HG03135 (cell line): Measurements from ENCODE around the gene WFS1.

Source experiments
- ATAC-seq: cut with Tn5 transposase; IDR thresholded peaks from one replicate; pipeline ENCODE4 v1.9.1; 2021; ENCODE audit warnings: mild to moderate bottlenecking, moderate library complexity; ENCODE audit not compliant: unreplicated experiment

Gene WFS1

GRCh38 chr4:6235901-6236640 lies 33.6 kb upstream of the WFS1 start:
- no peak for ATAC-seq

DNA sequence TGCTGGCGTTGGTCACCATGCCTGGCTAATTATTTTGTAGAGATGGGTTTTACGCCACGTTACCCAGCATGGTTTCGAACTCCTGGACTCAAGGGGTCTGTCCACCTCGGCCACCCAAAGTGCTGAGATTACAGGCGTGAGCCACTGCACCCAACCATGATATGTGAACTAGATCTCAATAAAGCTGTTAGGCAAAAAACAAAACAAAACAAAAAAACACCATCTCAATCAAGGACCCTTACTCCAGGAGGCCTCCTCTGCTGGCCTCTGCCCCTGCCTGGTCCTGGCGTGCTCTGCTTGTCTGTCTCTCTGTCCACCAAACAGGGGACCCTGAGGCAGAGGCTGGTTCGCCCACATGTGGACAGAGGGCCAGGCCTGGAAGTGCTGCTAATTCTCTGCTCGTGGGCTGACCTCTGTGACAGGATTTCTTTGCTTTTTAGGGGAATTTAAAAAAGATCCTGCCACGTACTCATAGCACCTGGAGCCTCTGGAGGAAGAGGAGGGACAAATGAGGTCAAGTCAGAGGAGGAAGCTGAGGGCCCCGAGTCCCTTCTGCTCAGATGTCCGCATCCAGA lies 32.7 kb upstream of the WFS1 start:
- no peak for ATAC-seq

GRCh38 chr4:6239486-6239885 lies 30.2 kb upstream of the WFS1 start:
- no peak for ATAC-seq

DNA sequence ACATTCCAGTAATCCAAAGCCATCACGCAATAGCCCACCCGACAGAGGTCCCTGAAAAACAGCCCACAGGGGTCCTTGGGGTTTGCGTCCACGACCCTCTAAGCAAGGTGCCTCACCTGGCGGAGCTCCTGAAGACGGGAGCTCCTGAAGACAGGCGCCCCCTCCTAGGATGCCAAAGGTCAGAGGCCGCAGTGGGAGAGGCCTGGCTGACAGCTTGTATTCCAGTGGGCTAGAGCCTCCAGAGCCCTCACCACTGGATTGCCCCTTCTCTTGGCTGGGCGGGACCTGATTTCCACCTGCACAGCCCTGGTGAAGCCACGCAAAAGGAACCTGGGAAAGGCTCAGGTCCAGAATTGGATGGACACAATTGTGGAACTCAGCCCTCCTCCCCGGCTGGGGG lies 29.7 kb upstream of the WFS1 start:
- ATAC-seq = no peak

GRCh38 chr4:6241062-6241845 lies 28.4 kb upstream of the WFS1 start:
- no peak for ATAC-seq

- ATAC-seq = no peak
Measured at GRCh38 chr4:6242271-6243029, 27.2 kb upstream of the WFS1 start.

- no peak for ATAC-seq
Measured at GRCh38 chr4:6245246-6246169, 24.1 kb upstream of the WFS1 start.

DNA sequence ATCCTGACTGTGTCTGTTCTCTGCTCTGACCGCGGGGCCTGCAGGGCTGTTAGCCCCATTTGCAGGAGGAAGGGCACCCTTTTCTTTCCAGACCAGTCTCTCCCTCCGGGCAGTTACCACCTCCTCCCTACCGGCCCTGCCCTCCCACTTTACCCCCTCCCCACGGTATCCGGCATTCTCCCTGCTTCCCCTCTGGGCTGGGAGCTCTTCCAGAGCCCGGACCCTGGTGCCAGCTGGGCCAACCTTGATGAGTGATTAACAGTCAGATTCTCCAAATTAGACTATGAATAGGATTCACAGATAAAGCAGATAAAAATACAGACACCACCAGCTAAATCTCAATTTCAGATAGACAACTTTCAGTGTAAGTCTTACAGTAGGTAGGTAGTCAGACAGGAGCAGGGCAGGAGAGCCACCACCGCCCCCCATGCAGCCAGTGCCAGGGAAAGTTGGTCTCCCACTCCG lies 23.4 kb upstream of the WFS1 start:
- no peak for ATAC-seq

GRCh38 chr4:6248394-6248793 lies 21.3 kb upstream of the WFS1 start:
- no peak for ATAC-seq

DNA sequence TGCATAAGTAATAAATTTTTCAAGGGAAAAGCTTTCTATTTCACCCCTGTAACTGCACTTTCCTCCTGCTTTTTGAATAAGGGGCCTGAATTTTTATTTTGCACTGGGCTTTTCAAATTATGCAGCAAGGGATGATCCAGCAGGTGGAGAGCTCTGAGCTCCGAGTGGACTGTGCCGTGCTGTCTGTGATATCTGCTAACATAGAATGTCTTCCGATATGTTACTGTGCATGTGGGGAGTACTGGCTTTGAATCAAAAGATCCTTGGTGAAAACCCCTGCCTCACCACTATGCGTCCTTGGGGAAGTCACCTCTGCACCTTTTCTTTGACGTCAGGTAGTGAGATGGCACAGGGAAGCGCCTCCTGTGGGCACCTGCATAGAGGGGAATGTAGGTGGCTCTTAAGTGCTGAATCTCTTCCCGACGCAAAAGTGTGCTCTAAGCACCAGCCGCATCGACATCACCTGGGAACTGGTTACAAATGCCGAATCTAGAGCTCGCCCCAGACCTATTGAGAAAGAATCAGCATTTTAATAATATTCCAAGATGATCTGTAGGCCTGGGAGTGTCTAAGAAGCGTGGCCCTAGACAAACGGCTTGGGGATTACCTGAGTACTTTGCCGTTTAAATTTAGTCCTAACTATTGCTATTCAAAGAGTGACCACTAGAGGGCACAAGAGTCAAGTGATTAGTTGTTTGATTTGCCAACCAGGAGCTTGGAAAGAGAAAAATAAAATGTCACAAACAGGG lies 19.2 kb upstream of the WFS1 start:
- no peak for ATAC-seq

- no peak for ATAC-seq
Measured at GRCh38 chr4:6250984-6251295, 18.7 kb upstream of the WFS1 start.

DNA sequence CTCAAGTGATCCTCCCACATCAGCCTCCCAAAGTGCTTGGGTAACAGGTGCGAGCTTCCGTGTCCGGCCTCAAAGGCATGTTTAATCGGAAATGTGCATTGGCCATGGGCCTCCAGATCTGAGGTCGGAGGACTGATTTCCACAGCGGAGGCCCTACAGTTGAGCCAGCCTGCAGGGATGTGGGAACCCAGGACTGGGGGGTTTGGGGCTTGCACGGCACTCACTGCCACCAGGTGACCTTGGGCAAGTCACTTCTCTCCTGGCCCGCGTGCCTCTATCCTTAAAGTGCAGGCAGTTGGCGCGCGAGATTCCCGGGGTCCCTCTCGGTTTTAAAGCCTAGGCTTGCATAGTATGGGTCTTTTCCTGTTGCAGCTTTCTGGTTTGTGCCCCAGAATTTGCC lies 18.3 kb upstream of the WFS1 start:
- ATAC-seq = no peak

DNA sequence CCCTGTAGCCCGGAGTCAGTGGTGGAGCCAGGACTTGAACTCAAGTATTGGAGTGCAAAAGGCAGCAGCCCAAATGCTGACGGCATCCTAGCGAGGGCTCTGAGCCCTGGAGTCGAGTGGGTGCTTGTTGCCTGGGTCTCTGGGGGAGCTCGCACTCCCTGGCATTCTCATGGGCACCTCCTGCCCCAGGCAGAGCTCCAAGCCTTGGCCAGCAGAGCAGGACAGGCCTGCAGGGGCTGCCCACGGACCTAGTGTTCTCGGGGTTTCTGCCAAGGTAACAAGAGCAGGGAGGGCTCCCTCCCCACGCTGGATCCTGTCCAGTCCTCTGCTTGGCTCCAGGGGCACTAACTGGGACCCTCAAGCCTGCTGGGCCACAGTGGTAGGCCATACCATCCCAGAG lies 17.6 kb upstream of the WFS1 start:
- ATAC-seq = no peak

DNA sequence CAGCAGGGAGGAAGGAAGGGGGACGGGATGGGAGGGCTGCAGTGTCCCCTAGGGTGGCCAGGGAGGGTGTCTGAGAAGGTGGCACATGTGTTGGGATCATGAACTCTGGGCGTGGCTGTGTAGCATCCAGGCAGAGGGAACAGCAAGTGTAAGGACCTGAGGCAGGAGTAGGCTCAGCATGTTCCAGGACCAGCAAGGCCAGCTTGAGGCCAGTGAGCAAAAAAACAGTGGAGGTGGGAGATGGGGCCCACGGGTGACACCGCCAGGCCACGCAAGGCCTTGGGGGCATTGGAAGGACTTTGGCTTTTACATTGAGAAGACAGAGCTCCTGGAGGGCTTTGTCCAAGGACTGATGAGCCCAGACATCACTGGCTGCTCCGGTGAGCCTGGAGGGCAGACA lies 16.5 kb upstream of the WFS1 start:
- no peak for ATAC-seq

DNA sequence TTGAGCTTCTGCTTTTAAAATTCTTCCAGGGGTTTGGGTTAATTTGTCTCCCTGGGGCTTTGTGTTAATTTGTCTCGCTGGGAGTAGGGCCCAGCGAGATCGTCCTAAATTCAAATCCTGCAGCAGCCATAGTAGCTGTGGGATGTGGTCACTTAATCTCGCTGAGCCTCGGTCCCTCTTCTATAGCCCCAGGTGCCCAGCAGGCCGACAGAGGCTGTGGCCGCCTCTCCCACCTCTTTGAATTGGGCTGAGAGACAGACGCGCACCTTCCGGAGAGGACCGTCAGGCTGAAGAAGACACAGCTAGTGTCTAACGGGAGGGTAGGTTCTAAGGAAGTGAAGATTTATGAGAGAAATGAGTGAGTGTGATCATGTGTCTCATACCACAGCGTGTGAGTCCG lies 15.7 kb upstream of the WFS1 start:
- ATAC-seq = no peak

- no peak for ATAC-seq
Measured at GRCh38 chr4:6256141-6256540, 13.5 kb upstream of the WFS1 start.

DNA sequence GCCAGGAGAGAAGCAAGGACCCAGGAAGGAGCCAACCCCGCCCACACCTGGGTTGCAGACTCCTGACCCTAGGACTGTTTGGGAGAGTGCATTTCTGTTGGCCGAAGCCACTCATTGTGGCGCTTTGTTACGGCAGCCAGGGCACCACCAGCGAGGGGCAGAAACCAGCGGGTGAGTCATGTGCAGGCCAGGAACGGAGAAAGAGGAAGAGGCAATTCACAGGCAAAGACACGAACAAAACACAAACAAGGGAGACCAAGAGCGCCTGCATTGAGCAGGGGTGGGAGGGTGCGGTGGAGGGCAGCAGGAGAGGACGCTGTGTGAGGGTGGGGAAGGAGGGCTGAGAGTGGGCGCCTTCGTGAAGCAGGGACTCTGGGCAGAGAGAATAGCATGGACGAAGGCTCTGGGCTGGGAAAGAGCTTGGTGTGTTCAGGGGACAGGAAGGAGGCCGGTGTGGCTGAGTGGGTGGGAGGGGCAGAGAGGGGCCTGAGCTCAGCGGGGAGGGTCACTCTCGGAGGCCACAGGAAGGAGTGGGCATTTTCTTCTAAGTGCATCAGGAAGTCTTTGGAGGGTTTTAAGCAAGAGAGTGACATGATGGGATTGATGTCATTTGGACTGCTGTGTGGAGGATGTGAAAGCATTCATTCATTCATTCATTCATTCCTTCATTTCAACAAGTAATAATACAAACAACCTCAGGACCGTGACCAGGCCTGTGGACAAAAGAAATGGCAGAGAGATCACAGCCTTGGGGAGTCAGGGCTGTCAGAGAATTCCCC lies 12.2 kb upstream of the WFS1 start:
- ATAC-seq = no peak

GRCh38 chr4:6258026-6258360 lies 11.7 kb upstream of the WFS1 start:
- ATAC-seq = no peak

DNA sequence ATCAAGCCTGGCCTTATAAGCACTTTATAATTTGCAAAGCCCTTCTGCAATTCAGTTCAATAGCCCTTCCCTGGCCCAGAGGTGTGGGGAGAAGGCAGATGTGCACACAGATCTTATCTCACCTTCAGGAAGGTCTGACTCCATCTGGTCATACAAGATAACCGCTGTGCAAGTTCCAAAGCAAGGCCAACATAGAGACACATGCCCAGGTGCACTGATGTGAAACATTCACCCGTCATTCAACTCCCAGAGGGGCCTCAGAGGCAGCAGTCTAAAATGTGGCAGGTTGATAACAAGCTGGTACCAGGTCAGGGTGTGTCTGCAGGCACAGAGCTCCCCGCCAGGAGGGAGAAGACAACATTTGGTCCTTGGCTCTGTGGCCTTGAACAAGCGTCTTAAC lies 10.9 kb upstream of the WFS1 start:
- ATAC-seq = no peak
